Neural cell (in vitro differentiated cells): ENCODE measurements around the gene CNNM3. TPM values are rescaled to one million over a fixed set of nuclear protein-coding genes. Genes with fewer than 3 reads are reported as not detected.

Experiments used
- H2AFZ ChIP-seq: fragments of 200-600, 300-800 bp; sonication (generic), shearing (Covaris generic); 2 replicates; pipeline ENCODE4 v1.6.0; 2014; ENCODE audit warnings: low read depth, mild to moderate bottlenecking, antibody characterized with exemption, low read length, moderate library complexity
- H3F3A ChIP-seq: fragments of 200-600 bp; shearing (Covaris generic); 2 replicates; pipeline ENCODE4 v1.6.1; 2016; ENCODE audit warnings: mild to moderate bottlenecking, moderate library complexity, mixed read lengths, antibody characterized with exemption, low read length; ENCODE audit not compliant: insufficient read depth, poor library complexity, severe bottlenecking
- H3K27ac ChIP-seq: fragments of 200-600, 300-800 bp; sonication (generic), shearing (Covaris generic); 2 replicates; pipeline ENCODE4 v1.5.1; 2014; ENCODE audit warnings: mild to moderate bottlenecking, low read length, moderate library complexity
- H3K27me3 ChIP-seq: fragments of 300-800, 200-600 bp; sonication (generic), shearing (Covaris generic); 2 replicates; pipeline ENCODE4 v1.6.0; 2014; ENCODE audit warnings: mild to moderate bottlenecking, low read depth, low read length, moderate library complexity; ENCODE audit not compliant: insufficient read depth
- H3K36me3 ChIP-seq: fragments of 300-800, 200-600 bp; sonication (generic), shearing (Covaris generic); 2 replicates; pipeline ENCODE4 v1.5.1; 2014; ENCODE audit warnings: mild to moderate bottlenecking, antibody characterized with exemption, low read length, moderate library complexity; ENCODE audit not compliant: insufficient read depth
- H3K4me2 ChIP-seq: fragments of 300-800, 200-600 bp; sonication (generic), shearing (Covaris generic); 2 replicates; pipeline ENCODE4 v1.6.0; 2014; ENCODE audit warnings: mild to moderate bottlenecking, low read length
- H3K4me3 ChIP-seq: fragments of 300-800, 200-600 bp; sonication (generic), shearing (Covaris generic); 2 replicates; pipeline ENCODE4 v1.5.1; 2014; ENCODE audit warnings: mild to moderate bottlenecking, low read length, moderate library complexity
- H3K79me2 ChIP-seq: fragments of 200-600 bp; shearing (Covaris generic); replicated peaks from 2 replicates; pipeline ENCODE4 v1.6.0; 2014; ENCODE audit warnings: mild to moderate bottlenecking, low read length, moderate library complexity; ENCODE audit not compliant: insufficient read depth
- H3K9ac ChIP-seq: fragments of 300-800, 200-600 bp; sonication (generic), shearing (Covaris generic); 2 replicates; pipeline ENCODE4 v1.6.1; 2016; ENCODE audit warnings: mild to moderate bottlenecking, low read length, mixed read lengths
- H3K9me2 ChIP-seq: fragments of 200-600 bp; shearing (Covaris generic); 2 replicates; pipeline ENCODE4 v1.6.1; 2016; ENCODE audit warnings: mild to moderate bottlenecking, low read length, mixed read lengths; ENCODE audit not compliant: insufficient read depth
- H3K9me3 ChIP-seq: fragments of 200-600, 300-800 bp; sonication (generic), shearing (Covaris generic); 2 replicates; pipeline ENCODE4 v1.6.1; 2016; ENCODE audit warnings: mild to moderate bottlenecking, mixed run types, low read length, moderate library complexity, mixed read lengths
- H4K20me1 ChIP-seq: fragments of 200-600 bp; shearing (Covaris generic); 2 replicates; pipeline ENCODE4 v1.6.1; 2016; ENCODE audit warnings: mild to moderate bottlenecking, mixed run types; ENCODE audit not compliant: insufficient read depth
- EZH2 ChIP-seq: fragments of 200-600, 300-800 bp; shearing (Covaris generic), sonication (generic); IDR thresholded peaks from 2 replicates; pipeline ENCODE4 v1.6.1; 2014; ENCODE audit warnings: antibody characterized with exemption, low read length, borderline replicate concordance, mild to moderate bottlenecking; ENCODE audit not compliant: insufficient read depth, poor library complexity, severe bottlenecking
- MXI1 ChIP-seq: fragments of 450-650 bp; conservative IDR thresholded peaks from 2 replicates; pipeline ENCODE4 v1.6.1; 2014; ENCODE audit warnings: antibody characterized with exemption, mild to moderate bottlenecking; ENCODE audit not compliant: poor library complexity, severe bottlenecking
- POLR2AphosphoS5 ChIP-seq: IDR thresholded peaks from 2 replicates; pipeline ENCODE4 v1.6.1; 2012
- RAD21 ChIP-seq: fragments of 450-650 bp; conservative IDR thresholded peaks from 2 replicates; pipeline ENCODE4 v1.6.1; 2014; ENCODE audit warnings: antibody characterized with exemption, mild to moderate bottlenecking, moderate library complexity
- SMC3 ChIP-seq: fragments of 450-650 bp; conservative IDR thresholded peaks from 2 replicates; pipeline ENCODE4 v1.6.1; 2014; ENCODE audit warnings: antibody characterized with exemption, mild to moderate bottlenecking, moderate library complexity; ENCODE audit not compliant: poor library complexity
- TAF1 ChIP-seq: IDR thresholded peaks from 2 replicates; pipeline ENCODE4 v1.6.1; 2012; ENCODE audit warnings: low read depth
- polyA plus RNA-seq: library from polyadenylated mRNA; depleted of rRNA; stranded (reverse); fragments of >200 nt; gene quantifications from 2 replicates; pipeline ENCODE4 v1.2.3, GENCODE V29; 2014
- TF ChIP-seq, protein P1 (sequence below): IDR thresholded peaks from 2 replicates; pipeline ENCODE4 v1.6.1; 2012; ENCODE audit warnings: borderline replicate concordance
- TF ChIP-seq, protein P2 (sequence below): fragments of 450-650 bp; IDR thresholded peaks from 2 replicates; pipeline ENCODE4 v1.5.1; 2014; ENCODE audit warnings: antibody characterized with exemption, mild to moderate bottlenecking, moderate library complexity; ENCODE audit not compliant: poor library complexity, severe bottlenecking

The CNNM3 gene
- polyA plus RNA-seq, 1 donor from 2014 or later = 9.6 TPM

DNA sequence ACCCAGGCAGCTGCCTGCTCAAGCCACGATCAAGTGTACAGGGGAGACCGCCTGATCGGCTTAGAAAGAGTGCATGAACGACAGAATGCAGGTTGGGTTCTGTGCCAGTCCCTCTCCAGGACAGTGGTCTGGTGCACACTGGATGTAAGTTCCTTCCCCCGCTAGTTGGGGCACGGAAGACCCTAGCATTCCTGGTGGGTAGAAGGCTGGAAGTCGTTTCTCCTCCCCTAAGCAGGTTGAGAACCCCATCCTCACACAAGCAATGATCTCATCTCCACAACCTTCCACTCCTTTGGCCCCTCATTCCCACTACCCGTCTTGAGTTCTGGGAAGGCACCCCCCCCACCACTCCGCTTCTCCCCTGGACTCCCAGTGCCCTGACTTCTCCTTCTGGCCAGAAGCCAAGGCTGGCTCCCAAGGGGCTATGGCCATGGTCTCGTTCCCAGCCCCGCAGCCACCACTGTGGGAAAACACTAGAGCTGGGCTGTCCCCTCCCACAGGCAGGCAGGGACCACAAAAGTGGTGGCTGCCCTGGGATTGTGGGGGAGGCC, 43.1 kb downstream of the CNNM3 start:
- no peak overlapping the region for H2AFZ ChIP-seq
- peak overlapping the region; percentile 99 for H3K4me3 ChIP-seq
- H3K79me2 ChIP-seq = peaks cover 26% of the 10 kb centered on the region
- TF ChIP-seq TAF1 = no peak
- TF ChIP-seq RAD21 = no peak
- TF ChIP-seq SMC3 = no peak
- TF ChIP-seq EZH2 = no peak
- no peak for TF ChIP-seq POLR2AphosphoS5
- no peaks in the 10 kb centered on the region for H4K20me1 ChIP-seq
- H3K9ac ChIP-seq = peak overlapping the region; percentile 67
- H3F3A ChIP-seq = peaks cover 3% of the 10 kb centered on the region
- no peaks in the 10 kb centered on the region for H3K36me3 ChIP-seq
- no peaks in the 10 kb centered on the region for H3K9me3 ChIP-seq
- no peaks in the 10 kb centered on the region for H3K9me2 ChIP-seq
- no peaks in the 10 kb centered on the region for H3K27me3 ChIP-seq
- no peak overlapping the region for H3K27ac ChIP-seq
- H3K4me2 ChIP-seq = no peak overlapping the region

DNA sequence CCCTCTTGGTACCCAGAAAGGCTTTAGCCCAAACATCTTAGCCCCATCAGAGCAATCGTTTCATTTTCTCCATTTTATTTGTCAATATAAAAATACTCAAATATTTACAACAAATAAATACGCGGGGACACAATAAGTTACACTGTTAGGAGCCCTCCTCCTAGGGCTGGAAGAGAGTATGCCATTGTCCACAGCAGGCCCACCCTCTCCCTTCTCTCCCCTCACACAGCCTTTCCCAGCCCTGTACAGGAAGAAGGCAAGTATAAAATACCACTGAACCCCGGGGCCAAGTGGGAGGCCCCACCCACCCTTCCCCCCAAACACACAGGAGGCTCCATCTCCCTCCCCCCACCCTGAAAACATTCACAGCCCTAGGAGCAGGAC, 43.6 kb downstream of the CNNM3 start:
- Histone ChIP-seq H3K27me3 (no peaks in the 10 kb centered on the region), H4K20me1 (peaks cover 2% of the 10 kb centered on the region), H3K79me2 (peaks cover 26% of the 10 kb centered on the region), H2AFZ (no peak overlapping the region), H3K4me3 (no peak overlapping the region), H3F3A (peaks cover 3% of the 10 kb centered on the region), H3K9ac (no peak overlapping the region), H3K4me2 (no peak overlapping the region), H3K9me3 (no peaks in the 10 kb centered on the region), H3K27ac (no peak overlapping the region), H3K36me3 (no peaks in the 10 kb centered on the region), H3K9me2 (no peaks in the 10 kb centered on the region)
- TF ChIP-seq MXI1 (no peak), POLR2AphosphoS5 (no peak), SMC3 (no peak)
- TF ChIP-seq, protein P1, sequence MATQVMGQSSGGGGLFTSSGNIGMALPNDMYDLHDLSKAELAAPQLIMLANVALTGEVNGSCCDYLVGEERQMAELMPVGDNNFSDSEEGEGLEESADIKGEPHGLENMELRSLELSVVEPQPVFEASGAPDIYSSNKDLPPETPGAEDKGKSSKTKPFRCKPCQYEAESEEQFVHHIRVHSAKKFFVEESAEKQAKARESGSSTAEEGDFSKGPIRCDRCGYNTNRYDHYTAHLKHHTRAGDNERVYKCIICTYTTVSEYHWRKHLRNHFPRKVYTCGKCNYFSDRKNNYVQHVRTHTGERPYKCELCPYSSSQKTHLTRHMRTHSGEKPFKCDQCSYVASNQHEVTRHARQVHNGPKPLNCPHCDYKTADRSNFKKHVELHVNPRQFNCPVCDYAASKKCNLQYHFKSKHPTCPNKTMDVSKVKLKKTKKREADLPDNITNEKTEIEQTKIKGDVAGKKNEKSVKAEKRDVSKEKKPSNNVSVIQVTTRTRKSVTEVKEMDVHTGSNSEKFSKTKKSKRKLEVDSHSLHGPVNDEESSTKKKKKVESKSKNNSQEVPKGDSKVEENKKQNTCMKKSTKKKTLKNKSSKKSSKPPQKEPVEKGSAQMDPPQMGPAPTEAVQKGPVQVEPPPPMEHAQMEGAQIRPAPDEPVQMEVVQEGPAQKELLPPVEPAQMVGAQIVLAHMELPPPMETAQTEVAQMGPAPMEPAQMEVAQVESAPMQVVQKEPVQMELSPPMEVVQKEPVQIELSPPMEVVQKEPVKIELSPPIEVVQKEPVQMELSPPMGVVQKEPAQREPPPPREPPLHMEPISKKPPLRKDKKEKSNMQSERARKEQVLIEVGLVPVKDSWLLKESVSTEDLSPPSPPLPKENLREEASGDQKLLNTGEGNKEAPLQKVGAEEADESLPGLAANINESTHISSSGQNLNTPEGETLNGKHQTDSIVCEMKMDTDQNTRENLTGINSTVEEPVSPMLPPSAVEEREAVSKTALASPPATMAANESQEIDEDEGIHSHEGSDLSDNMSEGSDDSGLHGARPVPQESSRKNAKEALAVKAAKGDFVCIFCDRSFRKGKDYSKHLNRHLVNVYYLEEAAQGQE = no peak

DNA sequence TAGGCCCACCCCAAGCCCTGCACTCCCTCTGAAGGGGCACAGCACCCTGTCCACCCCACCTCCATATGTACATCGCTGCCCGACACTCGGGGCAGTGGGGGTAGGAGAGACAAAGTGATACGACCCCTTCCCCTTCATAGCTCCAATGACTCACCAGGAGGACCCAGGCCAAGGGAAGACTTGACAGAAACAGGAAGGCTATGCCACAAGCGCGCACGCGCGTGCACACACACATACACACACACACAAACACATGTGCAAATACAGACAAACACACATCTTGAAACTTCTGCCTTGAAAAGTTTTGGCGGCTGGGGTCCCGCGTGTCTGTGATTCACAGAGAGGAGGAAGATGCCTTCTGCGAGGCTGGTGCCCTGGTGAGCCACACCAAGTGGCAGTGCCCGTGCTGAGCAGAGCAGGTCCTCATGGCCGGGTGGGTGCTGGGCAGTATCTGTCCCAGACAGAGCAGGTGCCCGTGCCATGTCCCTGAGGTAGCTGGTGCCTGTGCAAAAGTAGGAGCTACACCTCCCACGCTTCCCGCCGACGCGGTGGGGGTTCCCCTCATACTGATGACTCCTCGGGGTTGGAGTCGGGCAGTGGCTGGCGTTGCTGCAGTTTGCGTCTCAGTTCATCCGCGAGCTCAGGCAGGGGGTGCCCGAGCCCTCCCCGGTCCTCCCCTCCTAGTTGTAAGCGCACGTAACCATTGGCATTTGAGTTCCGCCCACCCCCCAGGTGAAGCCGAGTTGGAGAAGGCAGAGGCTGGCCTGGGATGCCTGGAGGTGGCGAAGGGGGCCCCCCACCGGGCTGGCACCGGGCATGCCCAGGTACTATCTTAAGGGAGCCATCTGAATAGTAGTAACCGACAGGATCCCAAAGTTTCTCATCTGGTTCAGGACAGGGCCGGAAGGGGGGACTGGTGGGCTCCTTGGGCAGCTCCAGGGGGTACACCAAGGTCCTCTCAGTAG, 44.3 kb downstream of the CNNM3 start:
- H2AFZ ChIP-seq = no peak overlapping the region
- no peaks in the 10 kb centered on the region for H3K36me3 ChIP-seq
- H3K9me2 ChIP-seq = no peaks in the 10 kb centered on the region
- no peak overlapping the region for H3K27ac ChIP-seq
- H3K9me3 ChIP-seq = no peaks in the 10 kb centered on the region
- peaks cover 3% of the 10 kb centered on the region for H3F3A ChIP-seq
- no peak overlapping the region for H3K4me2 ChIP-seq
- H3K4me3 ChIP-seq = no peak overlapping the region
- TF ChIP-seq POLR2AphosphoS5 = peak; percentile 15
- TF ChIP-seq, protein P2, sequence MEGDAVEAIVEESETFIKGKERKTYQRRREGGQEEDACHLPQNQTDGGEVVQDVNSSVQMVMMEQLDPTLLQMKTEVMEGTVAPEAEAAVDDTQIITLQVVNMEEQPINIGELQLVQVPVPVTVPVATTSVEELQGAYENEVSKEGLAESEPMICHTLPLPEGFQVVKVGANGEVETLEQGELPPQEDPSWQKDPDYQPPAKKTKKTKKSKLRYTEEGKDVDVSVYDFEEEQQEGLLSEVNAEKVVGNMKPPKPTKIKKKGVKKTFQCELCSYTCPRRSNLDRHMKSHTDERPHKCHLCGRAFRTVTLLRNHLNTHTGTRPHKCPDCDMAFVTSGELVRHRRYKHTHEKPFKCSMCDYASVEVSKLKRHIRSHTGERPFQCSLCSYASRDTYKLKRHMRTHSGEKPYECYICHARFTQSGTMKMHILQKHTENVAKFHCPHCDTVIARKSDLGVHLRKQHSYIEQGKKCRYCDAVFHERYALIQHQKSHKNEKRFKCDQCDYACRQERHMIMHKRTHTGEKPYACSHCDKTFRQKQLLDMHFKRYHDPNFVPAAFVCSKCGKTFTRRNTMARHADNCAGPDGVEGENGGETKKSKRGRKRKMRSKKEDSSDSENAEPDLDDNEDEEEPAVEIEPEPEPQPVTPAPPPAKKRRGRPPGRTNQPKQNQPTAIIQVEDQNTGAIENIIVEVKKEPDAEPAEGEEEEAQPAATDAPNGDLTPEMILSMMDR = no peak
- H4K20me1 ChIP-seq = peaks cover 7% of the 10 kb centered on the region
- peaks cover 21% of the 10 kb centered on the region for H3K79me2 ChIP-seq
- no peak overlapping the region for H3K9ac ChIP-seq
- H3K27me3 ChIP-seq = no peaks in the 10 kb centered on the region
